GM23248 (cell line): ENCODE data around the gene RAD51B.

ENCODE experiments used
- EZH2 ChIP-seq: fragments of 200-600 bp; sonication (generic); IDR thresholded peaks from 2 replicates; pipeline ENCODE4 v1.6.1; 2018; ENCODE audit warnings: antibody characterized with exemption, mild to moderate bottlenecking; ENCODE audit not compliant: insufficient read depth, poor library complexity, severe bottlenecking
- EZH2phosphoT487 ChIP-seq: fragments of 200-600 bp; sonication (generic); IDR thresholded peaks from 2 replicates; pipeline ENCODE4 v1.6.1; 2018; ENCODE audit warnings: antibody characterized with exemption, moderate library complexity, mild to moderate bottlenecking, low read depth; ENCODE audit not compliant: insufficient read depth

DNA sequence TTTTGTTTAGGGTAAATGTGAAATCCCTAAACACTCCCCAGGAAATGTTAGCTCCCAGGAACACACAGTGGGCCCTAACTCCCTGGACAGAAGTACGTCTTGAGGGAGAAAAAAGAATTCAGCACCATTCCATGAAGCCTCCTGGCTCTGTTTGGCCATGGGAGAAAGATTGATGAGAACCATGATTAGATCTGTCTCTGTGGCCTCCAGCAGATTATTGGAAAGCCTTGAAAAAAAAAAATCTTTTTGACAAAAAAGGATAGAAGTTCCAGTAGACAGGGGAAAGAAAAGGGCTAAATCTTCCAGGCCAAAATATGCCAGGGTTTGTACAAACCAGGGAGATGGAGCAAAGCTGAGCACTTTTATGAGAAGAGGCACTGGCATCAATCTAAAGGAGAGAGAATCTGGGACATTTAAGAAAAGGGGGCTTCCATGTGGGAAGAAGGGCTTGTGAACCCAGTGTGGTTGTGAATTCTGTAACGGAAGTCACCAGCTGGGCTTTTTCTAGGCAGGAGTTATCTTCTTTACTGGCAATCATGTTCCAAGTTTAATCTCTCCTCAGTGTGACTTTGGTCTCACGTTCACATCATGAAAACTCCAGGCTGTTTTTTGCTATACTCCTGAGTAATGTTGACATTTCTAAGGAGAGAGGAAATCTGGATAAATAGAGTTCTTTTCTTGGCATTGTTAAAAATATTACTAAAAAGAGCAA is 426.7 kb downstream of the RAD51B start:
- TF ChIP-seq EZH2phosphoT487: no peak
- TF ChIP-seq EZH2: no peak
